GM23338 (cell line): ENCODE results near the gene KCTD1. TPM values are rescaled to one million over a fixed set of nuclear protein-coding genes. Genes with fewer than 3 reads are reported as not detected.
A peak's percentile ranks its signal among the peaks of the same experiment; 100 is the strongest.

Source experiments
- ATAC-seq: fragments of 200-7000 bp; cut with Tn5 transposase; 3 replicates; pipeline ENCODE4 v1.9.1; 2020
- DNase-seq: peaks from one replicate; pipeline ENCODE4 v3.0.0-alpha.2; 2015; ENCODE audit warnings: low spot score
- H2AFZ ChIP-seq: fragments of 200-600 bp; sonication (generic); 2 replicates; pipeline ENCODE4 v1.8.0; 2016; ENCODE audit warnings: antibody characterized with exemption, mild to moderate bottlenecking, moderate library complexity
- H3F3A ChIP-seq: fragments of 200-600 bp; sonication (generic); replicated peaks from 2 replicates; pipeline ENCODE4 v1.8.0; 2017; ENCODE audit warnings: antibody characterized with exemption, mixed run types, low read depth
- H3K27ac ChIP-seq: fragments of 200-600 bp; sonication (generic); 2 replicates; pipeline ENCODE4 v1.6.1; 2016; ENCODE audit warnings: low read depth
- H3K27me3 ChIP-seq: fragments of 200-600 bp; sonication (generic); 2 replicates; pipeline ENCODE4 v1.8.0; 2016; ENCODE audit warnings: mild to moderate bottlenecking, mixed run types, moderate library complexity; ENCODE audit not compliant: insufficient read depth
- H3K36me3 ChIP-seq: fragments of 200-600 bp; sonication (generic); 2 replicates; pipeline ENCODE4 v1.8.0; 2016; ENCODE audit warnings: mild to moderate bottlenecking; ENCODE audit not compliant: insufficient read depth
- H3K4me1 ChIP-seq: fragments of 200-600 bp; sonication (generic); 2 replicates; pipeline ENCODE4 v1.8.0; 2016; ENCODE audit warnings: mild to moderate bottlenecking, moderate library complexity; ENCODE audit not compliant: insufficient read depth
- H3K4me2 ChIP-seq: fragments of 200-600 bp; sonication (generic); 2 replicates; pipeline ENCODE4 v1.7.1; 2017; ENCODE audit warnings: mixed run types
- H3K4me3 ChIP-seq: fragments of 200-600 bp; sonication (generic); 2 replicates; pipeline ENCODE4 v1.6.1; 2016; ENCODE audit warnings: mixed run types
- H3K79me2 ChIP-seq: fragments of 200-600 bp; sonication (generic); replicated peaks from 2 replicates; pipeline ENCODE4 v1.8.0; 2017; ENCODE audit warnings: mild to moderate bottlenecking; ENCODE audit not compliant: insufficient read depth
- H3K9me2 ChIP-seq: fragments of 200-600 bp; sonication (generic); 2 replicates; pipeline ENCODE4 v1.8.0; 2017; ENCODE audit not compliant: insufficient read depth
- H4K20me1 ChIP-seq: fragments of 200-600 bp; sonication (generic); replicated peaks from 2 replicates; pipeline ENCODE4 v1.8.0; 2017; ENCODE audit warnings: mild to moderate bottlenecking; ENCODE audit not compliant: insufficient read depth
- H3K27ac Mint-ChIP-seq: 2 replicates; pipeline ENCODE4 v1.8.0; 2020; ENCODE audit warnings: inconsistent platforms, mild to moderate bottlenecking, moderate library complexity, mixed read lengths
- H3K27me3 Mint-ChIP-seq: 3 replicates; pipeline ENCODE4 v1.8.0; 2022; ENCODE audit warnings: low read depth, mild to moderate bottlenecking, moderate library complexity, mixed read lengths, inconsistent platforms; ENCODE audit not compliant: insufficient read depth, poor library complexity
- H3K36me3 Mint-ChIP-seq: 3 replicates; pipeline ENCODE4 v1.8.0; 2021; ENCODE audit warnings: low read depth, mild to moderate bottlenecking, inconsistent platforms, moderate library complexity, mixed read lengths
- H3K4me1 Mint-ChIP-seq: 3 replicates; pipeline ENCODE4 v1.8.0; 2020; ENCODE audit warnings: mild to moderate bottlenecking, inconsistent platforms, mixed read lengths
- H3K4me3 Mint-ChIP-seq: 3 replicates; pipeline ENCODE4 v1.8.0; 2021; ENCODE audit warnings: moderate library complexity, mild to moderate bottlenecking, inconsistent platforms, mixed read lengths
- H3K9me3 Mint-ChIP-seq: 3 replicates; pipeline ENCODE4 v1.8.0; 2020; ENCODE audit warnings: moderate library complexity, mild to moderate bottlenecking, inconsistent platforms, mixed read lengths
- CTCF ChIP-seq, 2 experiments: fragments of 200-600 bp in 1 of 2; sonication (generic) in 1 of 2; conservative IDR thresholded peaks; 2 replicates each; pipeline versions ENCODE4 v1.5.1 to v1.6.1; 2016 to 2017; ENCODE audit warnings: antibody characterized with exemption in 2 of 2, low read depth in 2 of 2, mild to moderate bottlenecking in 2 of 2, moderate library complexity in 1 of 2
- ETS1 ChIP-seq: IDR thresholded peaks from 2 replicates; pipeline ENCODE4 v1.6.1; 2016; ENCODE audit warnings: antibody characterized with exemption
- EZH2 ChIP-seq: fragments of 200-600 bp; sonication (generic); IDR thresholded peaks from one replicate; pipeline ENCODE4 v1.8.0; 2017; ENCODE audit warnings: antibody characterized with exemption, mild to moderate bottlenecking, low read depth; ENCODE audit not compliant: unreplicated experiment
- EZH2phosphoT487 ChIP-seq: fragments of 200-600 bp; sonication (generic); IDR thresholded peaks from one replicate; pipeline ENCODE4 v1.8.1; 2018; ENCODE audit warnings: antibody characterized with exemption; ENCODE audit not compliant: unreplicated experiment
- JUNB ChIP-seq: IDR thresholded peaks from one replicate; pipeline ENCODE4 v1.6.1; 2016; ENCODE audit warnings: antibody characterized with exemption; ENCODE audit not compliant: unreplicated experiment
- STAT1 ChIP-seq: IDR thresholded peaks from one replicate; pipeline ENCODE4 v1.6.1; 2016; ENCODE audit warnings: antibody characterized with exemption; ENCODE audit not compliant: unreplicated experiment
- ZNF331 ChIP-seq: fragments of 250-450 bp; sonication (Bioruptor Pico); IDR thresholded peaks from 2 replicates; pipeline ENCODE4 v1.5.0; 2020; ENCODE audit warnings: low read depth, mild to moderate bottlenecking, moderate library complexity
- ZNF462 ChIP-seq: fragments of 250-450 bp; sonication (Bioruptor Pico); IDR thresholded peaks from 2 replicates; pipeline ENCODE4 v1.5.0; 2020; ENCODE audit warnings: mild to moderate bottlenecking, moderate library complexity
- polyA plus RNA-seq: library from polyadenylated mRNA; unstranded; fragments of >200 nt; fragmentation: Nextera tagmentation; extraction: Ambion mirVana; gene quantifications from 2 replicates; pipeline ENCODE4 v1.2.1, GENCODE V29; 2016
- total RNA-seq: library from RNA; depleted of rRNA; stranded (reverse); fragments of >200 nt; shearing (Covaris generic); gene quantifications from 2 replicates; pipeline ENCODE4 v1.2.3, GENCODE V29; 2014

The KCTD1 gene
- total and polyA plus RNA-seq, 2 experiments from 2014 or later: 7.1 to 20.5 TPM

- H3F3A ChIP-seq: no peaks in the 10 kb centered on the region
- Mint-ChIP-seq H3K36me3 (no peaks in the 10 kb centered on the region), H3K4me3 (no peak overlapping the region), H3K27ac (peak overlapping the region; percentile 33), H3K9me3 (no peaks in the 10 kb centered on the region; the same call in 2 of the 3 replicates), H3K27me3 (no peaks in the 10 kb centered on the region), H3K4me1 (peaks cover 33% of the 10 kb centered on the region)
- no peaks in the 10 kb centered on the region for H3K27me3 ChIP-seq
- no peak overlapping the region for H3K4me3 ChIP-seq
- no peaks in the 10 kb centered on the region for H3K36me3 ChIP-seq
- no peak overlapping the region for H2AFZ ChIP-seq
- DNase-seq (peak; percentile 53), ATAC-seq (peak; percentile 87)
- H4K20me1 ChIP-seq: no peaks in the 10 kb centered on the region
- H3K9me2 ChIP-seq: no peaks in the 10 kb centered on the region
- H3K4me2 ChIP-seq: no peak overlapping the region
- H3K4me1 ChIP-seq: peaks cover 16% of the 10 kb centered on the region
- peak overlapping the region; percentile 46 for H3K27ac ChIP-seq
- TF ChIP-seq CTCF (conservative IDR thresholded peaks at IDR 0.05; ENCODE audit: low read depth in 2 of 2): 0 out of 4 replicates have a peak, but pooled peaks of 1 of the 2 experiments have one; percentile 10
- no peak for TF ChIP-seq ZNF331 (CRISPR knock-in tag)
- TF ChIP-seq ETS1: no peak
- no peaks in the 10 kb centered on the region for H3K79me2 ChIP-seq
Measured at GRCh38 chr18:26515643-26516487, 32.5 kb downstream of the KCTD1 start.

- Histone ChIP-seq H3K79me2 (no peaks in the 10 kb centered on the region), H3K27ac (no peak overlapping the region), H3K4me3 (no peak overlapping the region), H3F3A (no peaks in the 10 kb centered on the region), H3K4me1 (peaks cover 7% of the 10 kb centered on the region), H3K9me2 (no peaks in the 10 kb centered on the region), H4K20me1 (no peaks in the 10 kb centered on the region), H3K36me3 (no peaks in the 10 kb centered on the region), H3K27me3 (no peaks in the 10 kb centered on the region), H3K4me2 (no peak overlapping the region), H2AFZ (no peak overlapping the region)
- no peak for ATAC-seq
- no peak overlapping the region for H3K27ac Mint-ChIP-seq
- no peaks in the 10 kb centered on the region for H3K9me3 Mint-ChIP-seq
- peaks cover 22% of the 10 kb centered on the region for H3K4me1 Mint-ChIP-seq
- no peak overlapping the region for H3K4me3 Mint-ChIP-seq
- no peaks in the 10 kb centered on the region for H3K27me3 Mint-ChIP-seq
- no peak for DNase-seq
- TF ChIP-seq EZH2 (no peak), STAT1 (no peak), EZH2phosphoT487 (no peak), JUNB (no peak), ZNF462 (CRISPR knock-in tag) (no peak), ETS1 (no peak)
- no peaks in the 10 kb centered on the region for H3K36me3 Mint-ChIP-seq
Measured at GRCh38 chr18:26511339-26512071, 36.8 kb downstream of the KCTD1 start.
